Measurements from ENCODE around the gene APBA3.
A peak's percentile ranks its signal among the peaks of the same experiment; 100 is the strongest.

APBA3 gene

GRCh38 chr19:3771000-3771905 lies 9.8 kb upstream of the APBA3 start:
- TF ChIP-seq ZFP3 (tag by site-specific recombination; IDR thresholded peaks at IDR 0.05; ENCODE audit: low read depth) (peak; percentile 98), ZSCAN23 (tag by site-specific recombination; IDR thresholded peaks at IDR 0.05) (no peak), KLF8 (tag by site-specific recombination; IDR thresholded peaks at IDR 0.05) (0 out of 2 replicates have a peak, but pooled peaks have one; percentile 12), HIC1 (tag by site-specific recombination; IDR thresholded peaks at IDR 0.05) (peak; percentile 28; the same call in 1 of the 2 replicates), ZBTB49 (tag by site-specific recombination; IDR thresholded peaks at IDR 0.05; ENCODE audit: low read depth) (no peak), GLI4 (tag by site-specific recombination; IDR thresholded peaks at IDR 0.05) (peak; percentile 77; the same call in 1 of the 2 replicates), ZFHX2 (tag by site-specific recombination; conservative IDR thresholded peaks at IDR 0.05) (peak; percentile 88), EGR2 (tag by site-specific recombination; IDR thresholded peaks at IDR 0.05; ENCODE audit: low read depth) (peak; percentile 94), ZBTB21 (tag by site-specific recombination; IDR thresholded peaks at IDR 0.05) (no peak), ZNF600 (tag by site-specific recombination; IDR thresholded peaks at IDR 0.05) (peak; percentile 34; the same call in 1 of the 2 replicates), PATZ1 (tag by site-specific recombination; IDR thresholded peaks at IDR 0.05) (peak; percentile 32; the same call in 1 of the 2 replicates), ZNF580 (tag by site-specific recombination; IDR thresholded peaks at IDR 0.05) (peak; percentile 84; the same call in 1 of the 2 replicates)
- Histone ChIP-seq H3K36me3 (ENCODE audit: control insufficient read depth in 2 of 2, insufficient read depth in 1 of 2, low read length in 2 of 2) (peaks cover 0 to 16% of the 10 kb centered on the region in 2 experiments; a peak in 2 of 3 replicates), H3K4me1 (ENCODE audit: control insufficient read depth, insufficient read depth, low read length) (no peaks in the 10 kb centered on the region), H3K4me3 (ENCODE audit: low read depth, low read length) (no peak overlapping the region), H3K27ac (ENCODE audit: extremely low read depth, low read depth, low read length) (no peak overlapping the region), H3K9me3 (ENCODE audit: control insufficient read depth, insufficient read depth, low read depth, low read length) (no peaks in the 10 kb centered on the region)
- CTCF ChIA-PET, result interaction anchor here (0.6 kb wide), 1 partner anchor 468 kb away, joined by 3 read pairs; no protein-coding TSS in a partner anchor
- POLR2A ChIA-PET, result interaction anchor here (1.0 to 1.6 kb wide), 2 partner anchors 8 to 14 kb away, joined by 3 to 8 read pairs; no protein-coding TSS in a partner anchor

GRCh38 chr19:3770136-3770999 lies 8.9 kb upstream of the APBA3 start:
- TF ChIP-seq EGR2 (tag by site-specific recombination; IDR thresholded peaks at IDR 0.05; ENCODE audit: low read depth) (peak; percentile 31; the same call in 1 of the 2 replicates), ZNF843 (tag by site-specific recombination; IDR thresholded peaks at IDR 0.05) (no peak), ZNF394 (tag by site-specific recombination; IDR thresholded peaks at IDR 0.05; ENCODE audit: borderline replicate concordance) (no peak), ZFP37 (tag by site-specific recombination; IDR thresholded peaks at IDR 0.05) (no peak), ZNF596 (tag by site-specific recombination; IDR thresholded peaks at IDR 0.05) (no peak), REPIN1 (tag by site-specific recombination; IDR thresholded peaks at IDR 0.05; ENCODE audit: low read depth) (no peak)
- Histone ChIP-seq H3K27ac (ENCODE audit: extremely low read depth, low read depth, low read length) (no peak overlapping the region), H3K9me3 (ENCODE audit: control insufficient read depth, insufficient read depth, low read depth, low read length) (no peaks in the 10 kb centered on the region), H3K4me1 (ENCODE audit: control insufficient read depth, insufficient read depth, low read length) (no peaks in the 10 kb centered on the region), H3K4me3 (ENCODE audit: low read depth, low read length) (no peak overlapping the region), H3K36me3 (ENCODE audit: control insufficient read depth in 2 of 2, insufficient read depth in 1 of 2, low read length in 2 of 2) (peaks cover 0 to 16% of the 10 kb centered on the region in 2 experiments; a peak in 2 of 3 replicates)
- ChIA-PET CTCF (interaction anchor here (0.6 kb wide), 2 partner anchors 29 to 467 kb away, joined by 3 to 4 read pairs; no protein-coding TSS in a partner anchor), POLR2A (interaction anchor here (1.0 to 1.6 kb wide), 4 partner anchors 7 to 263 kb away, joined by 3 to 8 read pairs (median 6); no protein-coding TSS in a partner anchor)

Data from HEK293 (cell line).